ENCODE measurements around the gene SORCS3. TPM values are rescaled to one million over a fixed set of nuclear protein-coding genes. Genes with fewer than 3 reads are reported as not detected.

Gene SORCS3
- total and polyA plus RNA-seq, 9 of the 15 experiments (the other 6 are each of a cell fraction or from before 2014, with no cell fraction given), result not detected

DNA sequence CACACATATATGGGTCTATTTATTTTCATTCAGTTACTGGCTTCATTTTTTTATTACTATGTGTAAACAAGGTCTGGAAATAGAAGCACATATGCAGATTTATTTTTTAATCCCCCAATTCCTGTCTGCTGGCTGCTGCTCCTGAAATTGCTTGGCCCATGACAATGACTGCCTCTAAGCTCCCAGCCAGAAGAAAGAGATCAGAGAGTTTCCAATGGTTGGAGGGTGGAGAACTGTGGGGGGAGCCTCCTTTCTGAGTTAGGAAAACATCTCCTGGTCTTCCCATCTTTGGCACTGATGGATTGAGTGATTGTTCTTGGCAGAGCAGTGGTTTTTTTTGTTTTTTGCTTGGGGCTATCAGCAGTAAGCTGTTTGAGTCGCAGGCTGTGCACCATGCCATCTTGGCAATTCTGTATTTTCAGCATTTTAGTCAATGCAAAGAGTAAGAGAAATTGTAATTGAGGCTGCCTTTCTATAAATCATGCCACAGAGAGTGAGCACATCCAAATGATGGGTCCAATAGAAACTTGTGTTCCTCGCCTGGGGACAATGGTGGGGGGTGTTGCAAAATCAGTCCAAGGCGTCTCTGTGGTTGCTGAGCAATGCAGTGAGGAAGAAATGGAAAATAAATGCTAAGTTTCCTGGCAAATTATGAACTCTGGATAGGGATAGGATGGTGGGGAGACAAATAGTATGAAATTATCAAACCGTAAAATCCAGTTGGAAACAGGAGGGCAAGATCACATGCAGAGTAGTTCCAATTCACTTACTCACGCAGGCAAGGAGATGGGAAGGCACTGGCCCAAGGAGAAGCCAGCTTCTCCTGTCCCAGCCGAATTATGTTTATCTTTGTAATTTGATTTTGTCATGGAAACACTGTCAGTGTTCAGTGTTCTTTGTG lies 382.4 kb downstream of the SORCS3 start:
- intact Hi-C loops (cut with micrococcal nuclease) (no loop called here), in situ Hi-C loops (cut with MboI) (no loop called here)
- 2% methylated on average over 5 of the region's 6 CpGs for WGBS (ENCODE audit: insufficient coverage, low coverage, missing lambda C conversion rate)
- no peaks in the 10 kb centered on the region for H3K9me1 ChIP-seq (ENCODE audit: control insufficient read depth, insufficient read depth, low read length)
- no peak overlapping the region for H3K27ac ChIP-seq (ENCODE audit: extremely low read depth, low read depth, low read length)
- no peaks in the 10 kb centered on the region for H3K9me3 ChIP-seq (replicated peaks; ENCODE audit: control insufficient read depth, insufficient read depth, low read depth, low read length)
- ChIA-PET POLR2A (interaction anchor here (0.7 kb wide), 1 partner anchor 63 kb away, joined by 3 read pairs; no protein-coding TSS in a partner anchor), CTCF (ENCODE audit: low intra/inter-chr PET ratio) (no interaction called here)
- H3K27me3 ChIP-seq (ENCODE audit: control insufficient read depth in 2 of 2, insufficient read depth in 2 of 2, low read length in 2 of 2), result no peaks in the 10 kb centered on the region
- no peaks in the 10 kb centered on the region for H3K4me1 ChIP-seq (replicated peaks in 1 of 2; ENCODE audit: control insufficient read depth in 2 of 2, insufficient read depth in 2 of 2, low read length in 2 of 2)
- no peak for ATAC-seq
- H3K4me2 ChIP-seq (ENCODE audit: insufficient read depth, low read length), result no peak overlapping the region
- no peak overlapping the region for H3K9ac ChIP-seq (ENCODE audit: insufficient read depth in 1 of 2, low read depth in 2 of 2, low read length in 2 of 2)
- no peak overlapping the region for H3K4me3 ChIP-seq
- no peak for DNase-seq (ENCODE audit: extremely low read depth in 1 of 4, low spot score in 3 of 4)
- no TSS peak for BruUV-seq (replicated peaks)
- no peaks in the 10 kb centered on the region for H4K20me1 ChIP-seq (replicated peaks; ENCODE audit: control insufficient read depth, insufficient read depth, low read length)
- TF ChIP-seq, protein P1, sequence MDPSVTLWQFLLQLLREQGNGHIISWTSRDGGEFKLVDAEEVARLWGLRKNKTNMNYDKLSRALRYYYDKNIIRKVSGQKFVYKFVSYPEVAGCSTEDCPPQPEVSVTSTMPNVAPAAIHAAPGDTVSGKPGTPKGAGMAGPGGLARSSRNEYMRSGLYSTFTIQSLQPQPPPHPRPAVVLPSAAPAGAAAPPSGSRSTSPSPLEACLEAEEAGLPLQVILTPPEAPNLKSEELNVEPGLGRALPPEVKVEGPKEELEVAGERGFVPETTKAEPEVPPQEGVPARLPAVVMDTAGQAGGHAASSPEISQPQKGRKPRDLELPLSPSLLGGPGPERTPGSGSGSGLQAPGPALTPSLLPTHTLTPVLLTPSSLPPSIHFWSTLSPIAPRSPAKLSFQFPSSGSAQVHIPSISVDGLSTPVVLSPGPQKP (CRISPR knock-in tag; IDR thresholded peaks at IDR 0.05), result no peak
- TF ChIP-seq, protein P2, sequence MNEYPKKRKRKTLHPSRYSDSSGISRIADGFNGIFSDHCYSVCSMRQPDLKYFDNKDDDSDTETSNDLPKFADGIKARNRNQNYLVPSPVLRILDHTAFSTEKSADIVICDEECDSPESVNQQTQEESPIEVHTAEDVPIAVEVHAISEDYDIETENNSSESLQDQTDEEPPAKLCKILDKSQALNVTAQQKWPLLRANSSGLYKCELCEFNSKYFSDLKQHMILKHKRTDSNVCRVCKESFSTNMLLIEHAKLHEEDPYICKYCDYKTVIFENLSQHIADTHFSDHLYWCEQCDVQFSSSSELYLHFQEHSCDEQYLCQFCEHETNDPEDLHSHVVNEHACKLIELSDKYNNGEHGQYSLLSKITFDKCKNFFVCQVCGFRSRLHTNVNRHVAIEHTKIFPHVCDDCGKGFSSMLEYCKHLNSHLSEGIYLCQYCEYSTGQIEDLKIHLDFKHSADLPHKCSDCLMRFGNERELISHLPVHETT (CRISPR knock-in tag; conservative IDR thresholded peaks at IDR 0.05 in 1 of 2, IDR thresholded peaks at IDR 0.05 in 1 of 2), result no peak
- TF ChIP-seq POLR3A (IDR thresholded peaks at IDR 0.05; ENCODE audit: borderline replicate concordance, extremely low read depth, insufficient read depth, insufficient read length) (no peak), BCOR (IDR thresholded peaks at IDR 0.05) (no peak), ILK (tag; IDR thresholded peaks at IDR 0.05; ENCODE audit: borderline replicate concordance, low read depth) (no peak), MCM2 (IDR thresholded peaks at IDR 0.05; ENCODE audit: low read depth) (no peak), ZNF324 (CRISPR knock-in tag; IDR thresholded peaks at IDR 0.05) (no peak), GATAD2A (IDR thresholded peaks at IDR 0.05) (no peak)
- H3K36me3 ChIP-seq (ENCODE audit: control insufficient read depth, insufficient read depth, low read length), result no peaks in the 10 kb centered on the region
- no peaks in the 10 kb centered on the region for H3K79me2 ChIP-seq (ENCODE audit: control insufficient read depth, insufficient read depth, low read length)
- no peak overlapping the region for H2AFZ ChIP-seq (ENCODE audit: low read depth, low read length)
- FAIRE-seq, result no peak

All from K562 (cell line).